ENCODE results near the gene UFD1. TPM values are rescaled to one million over a fixed set of nuclear protein-coding genes. Genes with fewer than 3 reads are reported as not detected.

Gene UFD1
- total RNA-seq, 1 donor from 2014 or later, result 37.7 TPM

DNA sequence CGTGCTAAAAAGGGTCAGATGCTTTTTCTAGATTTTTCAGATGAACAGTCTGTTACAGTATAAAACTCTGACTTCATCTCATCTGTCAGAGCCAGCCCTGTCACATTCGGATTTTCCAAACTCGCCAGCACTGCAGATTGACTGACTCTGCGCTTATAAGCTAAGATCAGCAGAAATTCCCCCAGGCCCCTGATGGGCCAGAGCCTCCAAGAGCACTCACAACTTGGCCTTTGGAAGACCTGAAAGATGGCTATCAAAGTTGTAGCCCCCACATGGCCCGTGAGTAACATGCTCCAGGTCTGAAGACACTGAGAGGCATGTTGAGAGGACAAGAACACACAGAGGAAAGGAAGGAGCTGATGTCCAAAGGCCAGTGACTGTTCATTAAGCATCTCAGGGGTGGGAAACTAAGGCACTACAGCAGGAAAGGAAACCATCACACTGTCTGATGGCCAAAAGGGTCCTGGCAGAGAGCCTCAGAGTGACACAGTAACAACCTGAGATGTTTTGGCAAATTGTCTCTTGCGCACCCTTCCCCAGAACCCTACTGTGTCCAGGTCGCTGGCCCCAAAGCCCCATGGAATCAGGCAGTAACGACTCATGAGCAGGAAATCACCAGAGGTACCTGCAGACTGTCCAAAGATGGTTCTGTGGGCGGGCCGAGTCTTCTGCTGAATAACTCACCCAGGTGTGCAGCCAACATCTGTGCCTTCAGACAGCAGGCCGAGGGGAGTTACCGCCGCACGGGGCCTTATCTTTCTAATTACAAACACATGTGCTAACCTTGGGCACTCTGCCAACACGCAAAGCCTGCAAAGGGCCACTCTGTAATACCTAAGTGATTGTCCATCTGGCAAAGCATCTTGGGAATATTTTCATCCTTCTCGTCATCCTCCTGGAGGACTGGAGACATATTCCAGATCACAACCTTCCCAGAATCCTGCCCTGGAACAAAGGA is 71.1 kb downstream of the UFD1 start:
- Histone ChIP-seq H3K4me3 (no peak overlapping the region), H3K79me2 (ENCODE audit: low read depth) (peaks cover 25% of the 10 kb centered on the region), H3K4me2 (no peak overlapping the region), H3K27me3 (no peaks in the 10 kb centered on the region), H4K20me1 (ENCODE audit: low read depth) (peaks cover 36% of the 10 kb centered on the region), H3K9me3 (ENCODE audit: low read depth) (no peaks in the 10 kb centered on the region), H3K27ac (no peak overlapping the region), H3K9ac (no peak overlapping the region), H3K36me3 (peaks cover 6% of the 10 kb centered on the region), H3K4me1 (no peaks in the 10 kb centered on the region), H2AFZ (replicated peaks) (no peak overlapping the region), H3F3A (ENCODE audit: low read depth) (no peaks in the 10 kb centered on the region)
- TF ChIP-seq CTCF (IDR thresholded peaks at IDR 0.05) (no peak), EZH2phosphoT487 (IDR thresholded peaks at IDR 0.05) (no peak), EZH2 (IDR thresholded peaks at IDR 0.05) (no peak)
- Mint-ChIP-seq H3K4me3 (no peak overlapping the region), H3K36me3 (peaks cover 25% of the 10 kb centered on the region), H3K4me1 (peaks cover 2% of the 10 kb centered on the region), H3K9me3 (no peaks in the 10 kb centered on the region), H3K27me3 (ENCODE audit: insufficient read depth, low read depth) (no peaks in the 10 kb centered on the region), H3K27ac (no peak overlapping the region)
- no peak for DNase-seq (ENCODE audit: low spot score)

DNA sequence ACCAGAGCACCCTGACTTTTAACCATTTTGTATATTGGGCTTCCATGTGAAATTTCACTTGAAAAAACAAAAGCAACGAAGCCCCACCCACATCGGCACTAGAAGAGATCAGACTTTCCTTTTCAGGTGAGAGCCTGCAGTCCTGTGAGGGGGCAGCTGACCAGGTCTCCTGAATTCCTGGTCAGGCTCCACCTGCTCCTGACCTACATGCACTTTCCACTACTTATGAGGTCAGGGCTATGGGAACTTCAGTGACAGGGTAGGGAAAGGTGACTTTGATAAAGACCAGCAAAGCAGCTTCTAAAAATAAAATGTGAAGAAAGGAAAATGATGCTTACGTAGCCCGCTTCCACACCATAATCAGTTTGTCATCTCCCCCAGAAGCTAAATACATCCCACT is 72.1 kb downstream of the UFD1 start:
- no peak for TF ChIP-seq EZH2 (IDR thresholded peaks at IDR 0.05)
- no peak for TF ChIP-seq CTCF (IDR thresholded peaks at IDR 0.05)
- TF ChIP-seq EZH2phosphoT487 (IDR thresholded peaks at IDR 0.05), result no peak
- Mint-ChIP-seq H3K27ac (no peak overlapping the region), H3K4me3 (no peak overlapping the region), H3K27me3 (ENCODE audit: insufficient read depth, low read depth) (no peaks in the 10 kb centered on the region), H3K9me3 (no peaks in the 10 kb centered on the region), H3K36me3 (peaks cover 25% of the 10 kb centered on the region), H3K4me1 (no peaks in the 10 kb centered on the region)
- H3F3A ChIP-seq (ENCODE audit: low read depth), result no peaks in the 10 kb centered on the region
- H3K9me3 ChIP-seq (ENCODE audit: low read depth), result no peaks in the 10 kb centered on the region
- no peak for DNase-seq (ENCODE audit: low spot score)
- peaks cover 15% of the 10 kb centered on the region for H3K79me2 ChIP-seq (ENCODE audit: low read depth)
- no peak overlapping the region for H3K9ac ChIP-seq
- H2AFZ ChIP-seq (replicated peaks), result no peak overlapping the region
- H4K20me1 ChIP-seq (ENCODE audit: low read depth), result peaks cover 25% of the 10 kb centered on the region
- H3K36me3 ChIP-seq, result peaks cover 10% of the 10 kb centered on the region
- no peak overlapping the region for H3K4me2 ChIP-seq
- no peaks in the 10 kb centered on the region for H3K4me1 ChIP-seq
- H3K27ac ChIP-seq, result no peak overlapping the region
- H3K4me3 ChIP-seq, result no peak overlapping the region
- H3K27me3 ChIP-seq, result no peaks in the 10 kb centered on the region

- Mint-ChIP-seq H3K9me3 (no peaks in the 10 kb centered on the region), H3K4me1 (no peaks in the 10 kb centered on the region), H3K4me3 (no peak overlapping the region), H3K27ac (no peak overlapping the region), H3K27me3 (ENCODE audit: insufficient read depth, low read depth) (no peaks in the 10 kb centered on the region), H3K36me3 (peaks cover 25% of the 10 kb centered on the region)
- Histone ChIP-seq H3K9me3 (ENCODE audit: low read depth) (no peaks in the 10 kb centered on the region), H2AFZ (replicated peaks) (no peak overlapping the region), H3K79me2 (ENCODE audit: low read depth) (peaks cover 10% of the 10 kb centered on the region), H3K4me3 (no peak overlapping the region), H3K4me2 (no peak overlapping the region), H4K20me1 (ENCODE audit: low read depth) (peaks cover 20% of the 10 kb centered on the region), H3K9ac (no peak overlapping the region), H3F3A (ENCODE audit: low read depth) (no peaks in the 10 kb centered on the region), H3K36me3 (peaks cover 10% of the 10 kb centered on the region), H3K4me1 (no peaks in the 10 kb centered on the region), H3K27me3 (no peaks in the 10 kb centered on the region), H3K27ac (no peak overlapping the region)
- no peak for TF ChIP-seq EZH2 (IDR thresholded peaks at IDR 0.05)
- no peak for TF ChIP-seq CTCF (IDR thresholded peaks at IDR 0.05)
- no peak for TF ChIP-seq EZH2phosphoT487 (IDR thresholded peaks at IDR 0.05)
- no peak for DNase-seq (ENCODE audit: low spot score)
These were observed 72.6 kb downstream of the UFD1 start for GRCh38 chr22:19406281-19406811.
